ENCODE results near the gene ST7.

- no peak for TF ChIP-seq EZH2 (conservative IDR thresholded peaks at IDR 0.05; ENCODE audit: low read depth, low read length)
- no peak for TF ChIP-seq ATRX (CRISPR knock-in tag; IDR thresholded peaks at IDR 0.05; ENCODE audit: borderline replicate concordance)
- no peak for TF ChIP-seq GTF2F1 (IDR thresholded peaks at IDR 0.05; ENCODE audit: low read length)
- no peak for TF ChIP-seq ZNF850 (CRISPR knock-in tag; conservative IDR thresholded peaks at IDR 0.05)
- no peak for TF ChIP-seq HNRNPH1 (optimal IDR thresholded peaks at IDR 0.05; ENCODE audit: low read depth, low read length)
- TF ChIP-seq CHD2 (IDR thresholded peaks at IDR 0.05; ENCODE audit: low read depth, low read length), result no peak
- TF ChIP-seq ZNF513 (CRISPR knock-in tag; conservative IDR thresholded peaks at IDR 0.05), result no peak
- TF ChIP-seq RELA (CRISPR knock-in tag; IDR thresholded peaks at IDR 0.05), result no peak
- TF ChIP-seq POLR2AphosphoS5 (IDR thresholded peaks at IDR 0.05; ENCODE audit: low read depth, low read length), result no peak
- peak; percentile 67 for TF ChIP-seq FOSL2 (CRISPR knock-in tag; IDR thresholded peaks at IDR 0.05)
- no peak for TF ChIP-seq ZNF547 (CRISPR knock-in tag; IDR thresholded peaks at IDR 0.05)
- no peak for TF ChIP-seq ZKSCAN1 (IDR thresholded peaks at IDR 0.05; ENCODE audit: low read length)
- no peak for TF ChIP-seq SIN3A (IDR thresholded peaks at IDR 0.05; ENCODE audit: borderline replicate concordance, low read depth, low read length)
- no peak for TF ChIP-seq BHLHE40 (IDR thresholded peaks at IDR 0.05; ENCODE audit: low read length)
These were observed 171.4 kb downstream of the ST7 start for GRCh38 chr7:117124591-117125220.
